Measurements from ENCODE around the gene CHSY3.

The CHSY3 gene

DNA sequence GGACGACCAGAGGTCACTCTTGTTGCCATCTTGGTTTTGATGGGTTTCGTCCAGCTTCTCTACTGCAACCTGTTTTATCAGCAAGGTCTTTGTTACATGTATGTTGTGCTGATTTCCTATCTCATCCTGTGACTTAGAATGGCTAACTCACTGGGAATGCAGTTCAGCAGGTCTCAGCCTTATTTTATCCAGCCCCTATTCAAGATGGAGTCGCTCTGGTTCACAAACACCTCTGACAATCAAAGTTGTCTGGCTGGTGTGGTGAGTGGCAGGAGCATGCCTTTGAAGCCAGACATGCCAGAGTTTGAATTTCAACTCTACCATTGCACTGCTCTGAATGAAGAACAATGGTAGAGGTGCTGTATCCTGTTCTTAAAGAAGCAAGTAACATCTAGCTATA, 253.8 kb downstream of the CHSY3 start:
- H3K79me2 ChIP-seq (ENCODE audit: control insufficient read depth, insufficient read depth, low read length, poor library complexity), result no peaks in the 10 kb centered on the region
- H3K4ac ChIP-seq (ENCODE audit: low read depth, low read length), result no peak overlapping the region
- no peak overlapping the region for H3K14ac ChIP-seq (ENCODE audit: low read length)
- no peak overlapping the region for H4K12ac ChIP-seq (ENCODE audit: low read depth, low read length)
- no peak overlapping the region for H4K91ac ChIP-seq (ENCODE audit: low read depth, low read length)
- H3K23ac ChIP-seq (ENCODE audit: low read length), result no peak overlapping the region
- H3K79me1 ChIP-seq (ENCODE audit: low read length), result no peaks in the 10 kb centered on the region
- no peak overlapping the region for H2BK5ac ChIP-seq (ENCODE audit: low read depth, low read length, poor library complexity)
- no peak overlapping the region for H3K27ac ChIP-seq (ENCODE audit: low read depth, low read length)
- no peak overlapping the region for H3K9ac ChIP-seq (ENCODE audit: low read length)
- H3K4me1 ChIP-seq (ENCODE audit: control insufficient read depth in 1 of 2, insufficient read depth in 2 of 2, low read length in 2 of 2), result no peaks in the 10 kb centered on the region
- H3K9me3 ChIP-seq (ENCODE audit: insufficient read depth, low read depth, low read length), result no peaks in the 10 kb centered on the region
- H2AFZ ChIP-seq (ENCODE audit: insufficient read depth, low read length, poor library complexity), result no peak overlapping the region
- no peak overlapping the region for H2BK12ac ChIP-seq (ENCODE audit: low read length)
- DNase-seq, result peak; percentile 68 to 85
- no CpG with 5 or more reads among the region's 3 CpGs for WGBS (ENCODE audit: extremely low coverage, insufficient coverage, insufficient read length)
- no peak overlapping the region for H3K4me3 ChIP-seq (ENCODE audit: low read depth, low read length)
- no peak overlapping the region for H2BK120ac ChIP-seq (ENCODE audit: insufficient read depth, low read length, poor library complexity)
- H3K18ac ChIP-seq (ENCODE audit: low read length), result no peak overlapping the region
- H3K36me3 ChIP-seq (ENCODE audit: control insufficient read depth in 1 of 2, insufficient read depth in 2 of 2, low read length in 2 of 2), result no peaks in the 10 kb centered on the region
- no peak overlapping the region for H2AK5ac ChIP-seq (ENCODE audit: low read length)
- no peaks in the 10 kb centered on the region for H3K27me3 ChIP-seq (ENCODE audit: insufficient read depth, low read length)
- no peak overlapping the region for H3K4me2 ChIP-seq (ENCODE audit: low read length)
- H4K8ac ChIP-seq (ENCODE audit: low read depth, low read length), result no peak overlapping the region

GRCh38 chr5:130159968-130160367, 255.7 kb downstream of the CHSY3 start:
- Histone ChIP-seq H3K36me3 (ENCODE audit: control insufficient read depth in 1 of 2, insufficient read depth in 2 of 2, low read length in 2 of 2) (no peaks in the 10 kb centered on the region), H2BK120ac (ENCODE audit: insufficient read depth, low read length, poor library complexity) (no peak overlapping the region), H2AK5ac (ENCODE audit: low read length) (no peak overlapping the region), H2BK5ac (ENCODE audit: low read depth, low read length, poor library complexity) (no peak overlapping the region), H3K4me2 (ENCODE audit: low read length) (no peak overlapping the region), H4K12ac (ENCODE audit: low read depth, low read length) (no peak overlapping the region), H4K8ac (ENCODE audit: low read depth, low read length) (no peak overlapping the region), H3K27ac (ENCODE audit: low read depth, low read length) (no peak overlapping the region), H3K4me1 (ENCODE audit: control insufficient read depth in 1 of 2, insufficient read depth in 2 of 2, low read length in 2 of 2) (no peaks in the 10 kb centered on the region), H2BK12ac (ENCODE audit: low read length) (no peak overlapping the region), H3K18ac (ENCODE audit: low read length) (no peak overlapping the region), H3K9me3 (ENCODE audit: insufficient read depth, low read depth, low read length) (no peaks in the 10 kb centered on the region), H4K91ac (ENCODE audit: low read depth, low read length) (no peak overlapping the region), H3K79me2 (ENCODE audit: control insufficient read depth, insufficient read depth, low read length, poor library complexity) (no peaks in the 10 kb centered on the region), H3K4ac (ENCODE audit: low read depth, low read length) (no peak overlapping the region), H3K79me1 (ENCODE audit: low read length) (no peaks in the 10 kb centered on the region), H3K14ac (ENCODE audit: low read length) (no peak overlapping the region), H3K9ac (ENCODE audit: low read length) (no peak overlapping the region), H3K4me3 (ENCODE audit: low read depth, low read length) (no peak overlapping the region), H2AFZ (ENCODE audit: insufficient read depth, low read length, poor library complexity) (no peak overlapping the region), H3K23ac (ENCODE audit: low read length) (no peak overlapping the region), H3K27me3 (ENCODE audit: insufficient read depth, low read length) (no peaks in the 10 kb centered on the region)
- no peak for DNase-seq
- WGBS (ENCODE audit: extremely low coverage, insufficient coverage, insufficient read length), result no CpG with 5 or more reads among the region's 3 CpGs

DNA sequence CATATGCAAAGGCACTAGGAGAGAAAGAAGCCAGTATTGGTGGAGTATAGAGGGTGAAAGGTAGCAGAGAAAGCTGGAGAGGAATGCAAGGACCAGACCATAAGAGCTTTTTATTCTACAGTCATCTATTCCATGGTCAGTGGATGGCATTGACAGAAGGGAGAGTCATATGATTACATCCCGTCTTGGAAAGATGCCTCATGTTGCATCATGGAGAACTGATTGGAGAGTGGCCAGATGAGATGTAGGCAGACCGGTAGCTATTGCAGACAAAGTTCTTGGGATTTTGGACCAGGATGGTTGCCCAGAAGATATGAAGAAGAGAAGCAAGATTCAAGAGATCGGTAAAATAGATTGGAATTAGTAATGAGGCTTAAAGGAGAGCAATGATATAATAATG, 260.7 kb downstream of the CHSY3 start:
- H2BK120ac ChIP-seq (ENCODE audit: insufficient read depth, low read length, poor library complexity), result no peak overlapping the region
- H3K27me3 ChIP-seq (ENCODE audit: insufficient read depth, low read length), result no peaks in the 10 kb centered on the region
- no peaks in the 10 kb centered on the region for H3K79me2 ChIP-seq (ENCODE audit: control insufficient read depth, insufficient read depth, low read length, poor library complexity)
- WGBS (ENCODE audit: extremely low coverage, insufficient coverage, insufficient read length), result no CpG with 5 or more reads among the region's 3 CpGs
- H3K27ac ChIP-seq (ENCODE audit: low read depth, low read length), result no peak overlapping the region
- no peak for DNase-seq
- no peak overlapping the region for H4K12ac ChIP-seq (ENCODE audit: low read depth, low read length)
- no peak overlapping the region for H3K23ac ChIP-seq (ENCODE audit: low read length)
- no peak overlapping the region for H2BK5ac ChIP-seq (ENCODE audit: low read depth, low read length, poor library complexity)
- no peak overlapping the region for H3K4me3 ChIP-seq (ENCODE audit: low read depth, low read length)
- H3K4me2 ChIP-seq (ENCODE audit: low read length), result no peak overlapping the region
- H3K9me3 ChIP-seq (ENCODE audit: insufficient read depth, low read depth, low read length), result no peaks in the 10 kb centered on the region
- H4K8ac ChIP-seq (ENCODE audit: low read depth, low read length), result no peak overlapping the region
- H2AFZ ChIP-seq (ENCODE audit: insufficient read depth, low read length, poor library complexity), result no peak overlapping the region
- H2BK12ac ChIP-seq (ENCODE audit: low read length), result no peak overlapping the region
- no peak overlapping the region for H3K14ac ChIP-seq (ENCODE audit: low read length)
- no peaks in the 10 kb centered on the region for H3K79me1 ChIP-seq (ENCODE audit: low read length)
- no peak overlapping the region for H2AK5ac ChIP-seq (ENCODE audit: low read length)
- H3K36me3 ChIP-seq (ENCODE audit: control insufficient read depth in 1 of 2, insufficient read depth in 2 of 2, low read length in 2 of 2), result no peaks in the 10 kb centered on the region
- no peak overlapping the region for H3K4ac ChIP-seq (ENCODE audit: low read depth, low read length)
- H3K4me1 ChIP-seq (ENCODE audit: control insufficient read depth in 1 of 2, insufficient read depth in 2 of 2, low read length in 2 of 2), result no peaks in the 10 kb centered on the region
- no peak overlapping the region for H4K91ac ChIP-seq (ENCODE audit: low read depth, low read length)
- H3K18ac ChIP-seq (ENCODE audit: low read length), result no peak overlapping the region
- H3K9ac ChIP-seq (ENCODE audit: low read length), result no peak overlapping the region

DNA sequence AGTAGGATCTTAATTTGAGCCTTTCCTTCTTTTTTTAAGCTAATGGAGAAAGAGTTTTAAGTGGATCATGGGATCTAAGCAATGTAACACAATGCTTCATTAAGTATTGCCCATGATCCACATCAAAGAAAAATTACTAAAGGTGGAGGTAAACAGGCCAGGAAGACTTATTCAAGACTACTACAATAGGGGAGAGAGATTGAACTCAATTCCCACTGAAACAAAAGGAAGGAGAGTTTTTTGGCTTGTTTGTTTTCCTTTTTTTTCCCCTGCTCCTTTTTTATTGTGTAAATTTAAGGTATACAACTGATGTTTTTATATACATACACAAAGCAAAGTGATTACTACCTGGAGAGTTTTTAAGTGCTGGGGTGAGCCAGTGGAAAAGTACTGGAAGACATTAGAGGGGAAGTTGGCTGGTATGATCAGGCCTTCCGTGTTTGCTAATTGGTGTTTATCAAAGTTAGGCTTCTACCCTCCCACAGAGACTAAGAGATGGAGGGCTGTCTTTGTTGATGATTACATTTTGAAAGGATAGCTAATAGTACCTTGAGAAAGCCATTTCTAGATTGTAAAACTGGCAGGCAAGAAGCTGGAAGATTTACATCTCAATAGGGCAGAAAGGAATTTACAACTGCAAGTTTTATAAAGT, 262.7 kb downstream of the CHSY3 start:
- Histone ChIP-seq H2BK12ac (ENCODE audit: low read length) (no peak overlapping the region), H4K8ac (ENCODE audit: low read depth, low read length) (no peak overlapping the region), H4K91ac (ENCODE audit: low read depth, low read length) (no peak overlapping the region), H3K18ac (ENCODE audit: low read length) (no peak overlapping the region), H3K4me3 (ENCODE audit: low read depth, low read length) (no peak overlapping the region), H3K9ac (ENCODE audit: low read length) (no peak overlapping the region), H3K27me3 (ENCODE audit: insufficient read depth, low read length) (no peaks in the 10 kb centered on the region), H3K4me1 (ENCODE audit: control insufficient read depth in 1 of 2, insufficient read depth in 2 of 2, low read length in 2 of 2) (no peaks in the 10 kb centered on the region), H3K23ac (ENCODE audit: low read length) (no peak overlapping the region), H3K14ac (ENCODE audit: low read length) (no peak overlapping the region), H2BK5ac (ENCODE audit: low read depth, low read length, poor library complexity) (no peak overlapping the region), H4K12ac (ENCODE audit: low read depth, low read length) (no peak overlapping the region), H3K4ac (ENCODE audit: low read depth, low read length) (no peak overlapping the region), H2AFZ (ENCODE audit: insufficient read depth, low read length, poor library complexity) (no peak overlapping the region), H2BK120ac (ENCODE audit: insufficient read depth, low read length, poor library complexity) (no peak overlapping the region), H3K27ac (ENCODE audit: low read depth, low read length) (no peak overlapping the region), H3K36me3 (ENCODE audit: control insufficient read depth in 1 of 2, insufficient read depth in 2 of 2, low read length in 2 of 2) (no peaks in the 10 kb centered on the region), H2AK5ac (ENCODE audit: low read length) (no peak overlapping the region), H3K79me2 (ENCODE audit: control insufficient read depth, insufficient read depth, low read length, poor library complexity) (no peaks in the 10 kb centered on the region), H3K4me2 (ENCODE audit: low read length) (no peak overlapping the region), H3K79me1 (ENCODE audit: low read length) (no peaks in the 10 kb centered on the region), H3K9me3 (ENCODE audit: insufficient read depth, low read depth, low read length) (no peaks in the 10 kb centered on the region)
- DNase-seq, result no peak
- WGBS (ENCODE audit: extremely low coverage, insufficient coverage, insufficient read length), result no CpG with 5 or more reads among the region's 1 CpG
